ENCODE measurements around the gene OR8B12.

The OR8B12 gene

DNA sequence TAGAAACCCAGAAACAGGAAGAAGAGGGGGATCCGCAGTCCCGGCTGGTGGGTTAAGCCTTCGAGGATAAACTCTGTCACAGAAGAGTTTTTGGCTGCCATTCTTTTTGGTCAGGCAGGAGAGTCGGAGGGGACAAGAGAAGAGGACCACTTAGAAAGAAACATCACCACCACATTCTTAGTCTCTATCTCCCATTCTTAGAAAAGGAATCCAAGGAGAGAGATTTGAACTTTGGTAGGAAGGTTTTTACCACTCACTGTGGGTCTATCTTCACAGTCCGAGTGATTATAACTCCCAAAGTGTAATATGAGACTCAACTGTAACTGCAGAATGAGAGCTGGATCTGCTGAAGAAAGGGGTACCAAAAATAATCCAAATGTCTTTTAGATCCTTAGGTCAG lies at the start of gene OR8B12:
Gene OR8B12 (minus strand): TSS at position 101 of the 400 bp plus-strand sequence. CDS start 0 bp downstream, at position 101.
- DNase-seq (ENCODE audit: low read depth): no peak

GRCh38 chr11:124592627-124593026 lies 49.2 kb upstream of the OR8B12 start:
- no peak for DNase-seq (ENCODE audit: low read depth)

DNA sequence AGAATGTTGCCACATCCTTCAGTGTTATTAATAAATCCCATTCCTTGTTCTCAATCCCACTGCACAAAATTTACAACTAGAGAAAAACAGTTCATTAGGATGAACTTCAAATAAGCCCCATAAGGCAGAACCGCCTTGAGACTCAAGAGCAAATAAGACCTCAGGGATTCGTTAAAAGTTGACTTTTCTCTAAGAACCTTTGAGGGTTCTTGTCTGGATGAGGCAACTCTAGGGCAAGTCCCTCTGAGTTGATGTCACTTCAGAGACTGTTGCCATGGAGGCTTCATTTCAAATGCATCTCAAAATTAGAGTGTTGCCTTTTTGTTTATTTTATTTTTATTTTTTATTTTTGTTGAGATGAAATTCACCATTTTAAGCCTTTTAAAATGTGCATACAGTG lies 48.0 kb upstream of the OR8B12 start:
- DNase-seq (ENCODE audit: low read depth): no peak

- DNase-seq (ENCODE audit: low read depth): peak; percentile 2
These were observed 42.9 kb upstream of the OR8B12 start for GRCh38 chr11:124586238-124586860.

GRCh38 chr11:124584681-124585372 lies 41.4 kb upstream of the OR8B12 start:
- no peak for DNase-seq (ENCODE audit: low read depth)

DNA sequence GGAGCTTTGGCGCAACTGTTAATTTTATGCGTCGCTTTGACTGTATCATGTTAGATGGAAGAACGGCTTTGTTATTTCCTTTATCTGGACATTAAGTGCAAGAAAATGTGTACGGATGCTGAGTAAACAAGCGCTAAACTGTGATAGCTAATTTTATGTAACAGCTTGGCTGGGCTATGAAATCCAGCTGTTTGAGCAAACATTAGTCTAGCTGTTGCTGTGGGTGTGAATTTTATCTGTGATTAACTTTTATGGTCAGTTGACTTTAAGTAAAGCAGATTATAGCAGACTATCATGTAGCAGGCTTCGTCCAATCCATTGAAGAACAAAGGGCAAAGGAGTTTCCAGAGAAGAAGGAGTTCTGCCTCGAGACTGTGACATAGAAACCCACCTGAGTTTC lies 40.3 kb upstream of the OR8B12 start:
- DNase-seq (ENCODE audit: low read depth): no peak

DNA sequence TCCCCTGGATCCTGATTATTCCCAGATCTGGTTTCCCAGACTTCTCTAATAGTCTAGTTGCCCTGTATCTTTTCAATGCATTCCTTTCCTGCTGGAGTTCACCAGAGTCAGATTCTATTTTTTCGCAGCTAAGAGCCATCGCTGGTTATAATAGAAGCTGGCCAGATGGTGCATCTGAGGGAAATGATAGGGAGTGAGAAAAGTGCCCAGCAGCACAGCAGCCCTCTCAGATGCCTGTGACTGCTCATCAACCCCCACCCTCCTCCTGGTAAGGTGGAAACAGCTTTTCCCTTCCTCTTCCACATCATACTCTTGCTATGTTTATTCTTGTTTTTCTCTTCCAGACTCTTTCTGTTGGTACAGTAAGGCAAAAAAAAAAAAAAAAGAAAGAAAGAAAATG lies 39.1 kb upstream of the OR8B12 start:
- DNase-seq (ENCODE audit: low read depth): no peak

GRCh38 chr11:124581817-124582216 lies 38.4 kb upstream of the OR8B12 start:
- no peak for DNase-seq (ENCODE audit: low read depth)

DNA sequence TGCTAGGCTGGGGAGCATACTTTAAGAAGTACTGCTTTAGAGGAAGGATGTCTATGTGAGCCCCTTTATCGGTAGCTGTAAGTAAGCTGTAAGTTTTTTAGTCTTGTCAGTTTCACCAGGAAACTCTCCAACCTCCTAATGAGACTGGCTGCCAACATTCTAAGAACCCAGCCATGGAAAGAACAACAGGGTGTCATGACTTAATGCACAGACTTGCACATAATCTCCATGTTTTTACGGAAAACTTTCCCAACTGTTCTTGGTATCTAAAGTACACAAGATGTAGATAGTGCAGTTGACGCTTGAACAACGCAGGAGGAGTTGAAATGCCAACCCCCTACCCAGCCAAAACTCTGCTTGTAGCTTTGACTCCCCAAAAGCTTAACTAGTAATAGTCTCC lies 35.3 kb upstream of the OR8B12 start:
- DNase-seq (ENCODE audit: low read depth): no peak

- DNase-seq (ENCODE audit: low read depth): no peak
These were observed 34.4 kb upstream of the OR8B12 start for GRCh38 chr11:124577716-124578427.

GRCh38 chr11:124570160-124570559 lies 26.7 kb upstream of the OR8B12 start:
- DNase-seq (ENCODE audit: low read depth): no peak

DNA sequence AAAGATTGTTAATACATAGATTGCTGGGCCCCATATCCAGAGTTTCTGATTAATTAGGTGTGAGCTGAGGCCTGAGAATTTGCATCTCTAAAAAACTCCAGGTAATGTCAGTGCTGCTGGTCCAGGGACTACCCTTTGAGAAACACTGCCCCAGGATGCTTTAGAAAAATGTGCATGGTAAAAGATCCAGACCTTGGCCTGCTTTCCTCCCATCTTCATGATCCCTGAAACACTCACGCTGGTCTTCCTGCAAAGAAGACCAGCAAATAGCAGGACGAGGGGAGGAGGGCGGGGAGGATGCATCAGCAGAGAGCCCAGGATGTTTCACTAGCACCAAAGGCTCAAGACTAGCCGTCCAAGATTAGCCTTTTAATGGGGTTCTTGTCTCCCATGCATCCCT lies 26.2 kb upstream of the OR8B12 start, which contains the start of gene OR8A1:
Gene OR8A1 (plus strand): TSS at position 301 of the 400 bp plus-strand sequence. CDS start 123 bp downstream, outside the sequence.
- DNase-seq (ENCODE audit: low read depth): no peak

DNA sequence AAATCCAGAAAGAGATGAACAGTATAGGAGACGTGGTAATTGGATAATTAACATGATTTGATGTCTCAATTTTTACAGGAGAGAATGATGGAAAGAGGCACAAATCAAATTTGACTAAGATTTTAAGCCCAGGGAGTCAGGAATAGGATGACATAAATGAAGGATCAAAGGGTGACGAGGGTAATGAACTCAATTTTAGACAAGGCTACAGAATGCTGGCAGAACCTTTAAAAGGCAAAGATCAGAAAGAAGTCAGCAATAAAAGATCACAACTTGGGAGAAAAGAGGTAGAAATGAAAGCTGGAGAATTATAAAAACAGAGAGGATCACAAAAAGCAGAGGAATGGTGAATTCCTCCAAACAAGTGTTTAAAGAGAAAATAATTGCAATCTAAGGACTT lies 13.4 kb upstream of the OR8B12 start:
- DNase-seq (ENCODE audit: low read depth): no peak

- DNase-seq (ENCODE audit: low read depth): no peak
These were observed 8.5 kb upstream of the OR8B12 start for GRCh38 chr11:124551987-124552386.

DNA sequence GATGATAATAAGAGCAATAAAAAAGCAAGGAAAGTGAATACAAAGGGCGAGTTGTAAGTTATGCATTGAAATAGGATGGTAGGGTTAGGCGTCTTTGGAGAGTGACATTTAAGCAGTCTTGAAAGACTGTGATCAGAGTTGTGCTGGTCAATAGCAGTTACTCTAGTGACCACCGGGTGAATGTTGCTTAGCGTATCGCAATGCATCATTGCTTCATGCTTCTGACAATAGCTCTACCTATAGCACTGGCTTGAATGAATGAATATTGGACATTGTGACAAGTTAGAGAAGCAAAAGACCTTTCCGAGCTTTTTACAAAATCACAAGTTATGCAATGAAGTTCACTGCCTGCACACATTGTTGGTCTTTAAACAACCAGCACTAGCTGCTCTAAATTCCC lies 7.7 kb upstream of the OR8B12 start:
- DNase-seq (ENCODE audit: low read depth): no peak

DNA sequence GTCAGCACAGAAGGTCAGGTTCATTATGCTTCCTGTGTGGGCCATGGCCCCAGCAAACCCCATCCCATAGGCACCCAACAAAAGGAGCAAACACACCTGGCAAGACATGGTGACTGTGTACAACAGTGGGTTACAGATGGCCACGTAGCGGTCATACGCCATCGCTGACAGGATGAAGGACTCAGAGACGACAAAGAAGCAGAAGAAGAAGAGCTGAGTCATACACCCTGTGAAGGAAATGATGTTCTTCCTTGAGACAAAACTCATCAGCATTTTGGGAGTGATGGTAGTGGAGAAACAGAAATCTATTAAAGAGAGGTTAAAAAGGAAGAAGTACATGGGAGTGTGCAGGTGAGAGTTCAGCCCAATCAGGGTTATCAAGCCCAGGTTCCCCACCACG lies 309 bp downstream of the OR8B12 start:
- no peak for DNase-seq (ENCODE audit: low read depth)

GRCh38 chr11:124541204-124541603 lies 2.2 kb downstream of the OR8B12 start:
- no peak for DNase-seq (ENCODE audit: low read depth)

DNA sequence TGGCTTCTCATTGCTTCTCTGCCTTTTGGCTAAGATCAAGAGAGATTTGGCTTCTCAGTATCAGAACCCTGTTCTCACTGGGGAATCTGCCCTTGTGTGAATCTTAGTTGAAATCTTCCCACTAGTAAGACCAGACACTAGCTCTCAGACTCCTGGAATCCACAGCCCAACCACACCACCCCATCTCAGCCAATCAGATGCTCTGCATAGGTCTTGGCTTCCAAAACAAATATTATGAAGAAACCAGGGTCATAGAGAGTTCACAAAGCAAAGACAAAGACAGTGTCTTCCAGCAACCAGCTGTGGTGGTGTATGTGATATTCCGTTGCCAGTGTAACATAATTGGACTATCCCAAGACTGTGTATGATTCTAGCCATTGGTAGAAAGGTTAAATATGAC lies 5.4 kb downstream of the OR8B12 start:
- no peak for DNase-seq (ENCODE audit: low read depth)

GRCh38 chr11:124536520-124536919 lies 6.9 kb downstream of the OR8B12 start:
- no peak for DNase-seq (ENCODE audit: low read depth)

DNA sequence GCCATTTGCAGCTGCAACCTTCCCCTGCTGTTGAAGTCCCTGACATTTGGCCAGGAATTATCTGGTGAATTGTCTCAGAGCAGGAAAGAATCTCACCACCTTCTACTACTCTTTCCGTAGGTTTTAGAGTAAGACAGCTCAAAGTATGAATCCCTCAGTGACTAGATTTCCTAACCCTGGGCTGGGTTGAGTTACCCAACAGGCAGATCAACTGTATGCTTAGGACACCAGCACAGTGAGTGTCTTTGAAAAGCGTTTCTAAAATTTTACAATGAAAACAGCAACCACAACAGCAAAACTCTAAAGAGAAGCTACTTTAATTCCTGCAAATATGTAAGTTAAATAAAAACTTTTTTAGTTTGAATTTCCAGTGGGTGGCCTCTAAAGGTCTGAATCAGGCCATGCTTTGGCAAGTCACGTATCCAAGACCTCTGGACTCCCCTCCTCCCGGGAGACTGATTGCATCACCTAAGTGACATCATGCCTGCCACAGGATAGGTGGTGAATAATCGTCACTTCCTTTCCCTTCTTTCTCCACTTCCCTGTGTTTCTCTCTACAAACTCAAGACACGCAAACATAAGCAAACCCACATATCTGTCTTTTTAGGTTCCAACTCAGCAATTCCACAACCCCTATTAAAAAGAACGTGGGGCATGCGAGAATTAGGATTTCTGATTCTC lies 7.8 kb downstream of the OR8B12 start:
- no peak for DNase-seq (ENCODE audit: low read depth)

DNA sequence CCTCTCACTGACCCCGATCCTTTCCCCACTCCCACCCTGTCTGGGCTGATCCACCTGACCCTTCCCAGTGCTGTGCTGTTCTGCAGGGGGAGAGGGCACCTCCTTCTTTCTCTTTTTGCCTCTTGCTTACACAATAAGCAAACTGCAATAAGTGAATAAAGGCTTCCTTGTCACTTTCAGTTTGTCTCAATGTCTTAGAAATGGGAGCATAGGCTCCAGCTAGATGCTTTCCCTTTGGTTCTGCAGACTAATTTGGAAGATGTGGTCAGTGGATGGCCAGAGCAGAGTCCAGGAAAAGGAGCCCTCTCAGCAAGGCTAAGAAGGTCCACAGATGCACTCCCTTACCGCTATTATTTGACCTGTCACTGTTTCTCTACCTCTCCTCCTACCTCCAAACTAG lies 9.4 kb downstream of the OR8B12 start:
- DNase-seq (ENCODE audit: low read depth): no peak

DNA sequence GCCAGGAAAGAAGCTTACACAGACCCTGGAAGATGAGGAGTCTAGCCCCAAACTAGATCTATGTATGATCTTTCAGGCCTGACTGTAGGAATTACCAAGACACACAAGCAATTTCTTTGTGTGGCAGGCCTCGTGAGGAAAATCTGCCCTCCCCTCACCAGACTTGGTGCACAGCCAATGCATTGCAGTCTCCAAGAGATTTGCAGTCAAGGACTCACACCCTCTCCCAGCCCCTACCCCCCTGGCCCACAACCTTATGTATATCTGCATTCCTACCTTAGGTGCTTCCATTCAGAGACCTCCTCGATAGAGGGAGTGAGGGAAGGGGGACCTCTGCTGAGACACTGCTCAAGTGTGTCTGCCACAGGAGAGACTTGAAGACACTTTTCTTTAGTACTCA lies 9.8 kb downstream of the OR8B12 start:
- no peak for DNase-seq (ENCODE audit: low read depth)

- no peak for DNase-seq (ENCODE audit: low read depth)
These were observed 23.0 kb downstream of the OR8B12 start for GRCh38 chr11:124520550-124520854.
